SHP77 treated with DMSO at 0.1 percent for 48 hours (cell line): ENCODE data around the gene ATRN.
"Not testable (repeated sequence)": the region's sequence is repeated elsewhere in the genome, so short reads cannot be mapped to it uniquely, and the experiment has no call there.

Source experiments
- DNase-seq: peaks from one replicate; lab custom pipeline; 2025; lab: John Stamatoyannopoulos, UW

ATRN gene

GRCh38 chr20:3563548-3564177 lies 92.8 kb downstream of the ATRN start:
- DNase-seq: no peak

- no peak for DNase-seq
These were observed 95.0 kb downstream of the ATRN start for GRCh38 chr20:3565851-3566250.

- no peak for DNase-seq
These were observed 101.3 kb downstream of the ATRN start for GRCh38 chr20:3572151-3572550.

GRCh38 chr20:3576363-3576762 lies 105.5 kb downstream of the ATRN start:
- DNase-seq: no peak

GRCh38 chr20:3577366-3577765 lies 106.5 kb downstream of the ATRN start:
- DNase-seq: no peak

- DNase-seq: no peak
These were observed 109.6 kb downstream of the ATRN start for GRCh38 chr20:3580412-3580811.

GRCh38 chr20:3583765-3584164 lies 112.9 kb downstream of the ATRN start:
- DNase-seq: no peak

GRCh38 chr20:3586093-3586492 lies 115.3 kb downstream of the ATRN start:
- DNase-seq: no peak

- no peak for DNase-seq
These were observed 119.3 kb downstream of the ATRN start for GRCh38 chr20:3590164-3590563.

GRCh38 chr20:3592931-3593330 lies 122.1 kb downstream of the ATRN start:
- no peak for DNase-seq

GRCh38 chr20:3595541-3595940 lies 124.7 kb downstream of the ATRN start:
- no peak for DNase-seq

GRCh38 chr20:3603108-3603507 lies 132.3 kb downstream of the ATRN start:
- no peak for DNase-seq

GRCh38 chr20:3605386-3605886 lies 134.6 kb downstream of the ATRN start:
- not testable (repeated sequence) for DNase-seq

- DNase-seq: no peak
These were observed 135.2 kb downstream of the ATRN start for GRCh38 chr20:3606021-3606420.

GRCh38 chr20:3611901-3612300 lies 141.1 kb downstream of the ATRN start:
- DNase-seq: no peak

- no peak for DNase-seq
These were observed 142.2 kb downstream of the ATRN start for GRCh38 chr20:3612795-3613572.

- no peak for DNase-seq
These were observed 143.1 kb downstream of the ATRN start for GRCh38 chr20:3613821-3614440.

GRCh38 chr20:3614466-3614865 lies 143.6 kb downstream of the ATRN start:
- DNase-seq: no peak

- DNase-seq: not testable (repeated sequence)
These were observed 144.5 kb downstream of the ATRN start for GRCh38 chr20:3615171-3615840.

GRCh38 chr20:3616250-3616649 lies 145.4 kb downstream of the ATRN start:
- no peak for DNase-seq

- DNase-seq: no peak
These were observed 150.3 kb downstream of the ATRN start for GRCh38 chr20:3621111-3621510.

GRCh38 chr20:3622406-3622805 lies 151.6 kb downstream of the ATRN start:
- no peak for DNase-seq

- DNase-seq: no peak
These were observed 156.7 kb downstream of the ATRN start for GRCh38 chr20:3627476-3627875.
